H1 (cell line): ENCODE results near the gene UBR3.
"Not testable (repeated sequence)": the region's sequence is repeated elsewhere in the genome, so short reads cannot be mapped to it uniquely, and the experiment has no call there.

ENCODE experiments used
- ATF2 ChIP-seq: IDR thresholded peaks from 2 replicates; pipeline ENCODE4 v1.6.1; 2012; ENCODE audit warnings: low read length, inconsistent platforms
- CBX5 ChIP-seq: fragments of 300-800, 300-1000 bp; sonication (generic); IDR thresholded peaks from 2 replicates; pipeline ENCODE4 v1.7.1; 2016; ENCODE audit warnings: antibody characterized with exemption, low read length, low read depth
- CTCF ChIP-seq, 3 experiments: IDR thresholded peaks; 1 replicate in 2 of 3; 2 replicates in 1 of 3; pipeline versions ENCODE4 v1.5.1 to v1.6.1; 2011; ENCODE audit warnings: low read length in 3 of 3, mild to moderate bottlenecking in 3 of 3, inconsistent platforms in 2 of 3, low read depth in 1 of 3, moderate library complexity in 1 of 3; ENCODE audit not compliant: insufficient read depth in 1 of 3; ENCODE audit errors: control extremely low read depth in 1 of 3
- GABPA ChIP-seq: IDR thresholded peaks from 2 replicates; pipeline ENCODE4 v1.6.1; 2011; ENCODE audit warnings: mild to moderate bottlenecking, low read length, moderate library complexity, borderline replicate concordance; ENCODE audit not compliant: insufficient read depth
- JUND ChIP-seq: IDR thresholded peaks from 2 replicates; pipeline ENCODE4 v1.6.1; 2011; ENCODE audit warnings: mild to moderate bottlenecking, improper control_type of control experiment, low read length
- MAX ChIP-seq: IDR thresholded peaks from 2 replicates; pipeline ENCODE4 v1.6.1; 2012; ENCODE audit warnings: inconsistent platforms
- NRF1 ChIP-seq: IDR thresholded peaks from 2 replicates; pipeline ENCODE4 v1.6.1; 2011; ENCODE audit warnings: mild to moderate bottlenecking, low read depth, low read length, improper control_type of control experiment
- POLR2A ChIP-seq, 2 experiments: IDR thresholded peaks; 1 replicate in 1 of 2; 2 replicates in 1 of 2; pipeline ENCODE4 v1.6.1; 2011; ENCODE audit warnings: low read depth in 2 of 2, low read length in 2 of 2, mild to moderate bottlenecking in 2 of 2; ENCODE audit errors: control extremely low read depth in 1 of 2
- POLR2AphosphoS5 ChIP-seq: IDR thresholded peaks from 2 replicates; pipeline ENCODE4 v1.6.1; 2011; ENCODE audit warnings: low read depth, low read length
- RAD21 ChIP-seq, 2 experiments: IDR thresholded peaks in 1 of 2; conservative IDR thresholded peaks in 1 of 2; 2 replicates each; pipeline ENCODE4 v1.6.1; 2011; ENCODE audit warnings: low read depth in 2 of 2, low read length in 2 of 2, improper control_type of control experiment in 1 of 2, inconsistent platforms in 1 of 2, mild to moderate bottlenecking in 1 of 2, moderate library complexity in 1 of 2
- SIN3A ChIP-seq, 2 experiments: IDR thresholded peaks in 1 of 2; conservative IDR thresholded peaks in 1 of 2; 2 replicates each; pipeline ENCODE4 v1.6.1; 2011 to 2012; ENCODE audit warnings: low read length in 2 of 2, improper control_type of control experiment in 1 of 2, low read depth in 1 of 2, mild to moderate bottlenecking in 1 of 2
- SRF ChIP-seq: IDR thresholded peaks from 2 replicates; pipeline ENCODE4 v1.6.1; 2011; ENCODE audit warnings: mild to moderate bottlenecking, low read depth, low read length, moderate library complexity
- TCF12 ChIP-seq: IDR thresholded peaks from 2 replicates; pipeline ENCODE4 v1.6.1; 2011; ENCODE audit warnings: low read depth, mild to moderate bottlenecking, low read length
- YY1 ChIP-seq: IDR thresholded peaks from 2 replicates; pipeline ENCODE4 v1.6.1; 2011; ENCODE audit warnings: low read depth, mild to moderate bottlenecking, low read length

- TF ChIP-seq POLR2A (IDR thresholded peaks at IDR 0.05; ENCODE audit: control extremely low read depth in 1 of 2, low read depth in 2 of 2, low read length in 2 of 2); NRF1; CTCF (IDR thresholded peaks at IDR 0.05; ENCODE audit: control extremely low read depth in 1 of 3, insufficient read depth in 1 of 3, low read depth in 1 of 3, low read length in 3 of 3); JUND; RAD21 (IDR thresholded peaks at IDR 0.05 in 1 of 2, conservative IDR thresholded peaks at IDR 0.05 in 1 of 2; ENCODE audit: low read depth in 2 of 2, low read length in 2 of 2); GABPA; SRF; SIN3A (conservative IDR thresholded peaks at IDR 0.05 in 1 of 2, IDR thresholded peaks at IDR 0.05 in 1 of 2; ENCODE audit: low read depth in 1 of 2, low read length in 2 of 2); MAX; TCF12; ATF2; POLR2AphosphoS5; YY1; CBX5: not testable (repeated sequence)
Observed at GRCh38 chr2:169936652-169937051, 109.4 kb downstream of the UBR3 start.
